GM21576 (cell line): Measurements from ENCODE around the gene OST4.
"Not testable (repeated sequence)": the region's sequence is repeated elsewhere in the genome, so short reads cannot be mapped to it uniquely, and the experiment has no call there.

Source experiments
- ATAC-seq: cut with Tn5 transposase; IDR thresholded peaks from one replicate; pipeline ENCODE4 v1.9.1; 2021; ENCODE audit warnings: mild to moderate bottlenecking, moderate library complexity; ENCODE audit not compliant: unreplicated experiment

OST4 gene

GRCh38 chr2:27080140-27080469 lies 8.7 kb upstream of the OST4 start:
- no peak for ATAC-seq

DNA sequence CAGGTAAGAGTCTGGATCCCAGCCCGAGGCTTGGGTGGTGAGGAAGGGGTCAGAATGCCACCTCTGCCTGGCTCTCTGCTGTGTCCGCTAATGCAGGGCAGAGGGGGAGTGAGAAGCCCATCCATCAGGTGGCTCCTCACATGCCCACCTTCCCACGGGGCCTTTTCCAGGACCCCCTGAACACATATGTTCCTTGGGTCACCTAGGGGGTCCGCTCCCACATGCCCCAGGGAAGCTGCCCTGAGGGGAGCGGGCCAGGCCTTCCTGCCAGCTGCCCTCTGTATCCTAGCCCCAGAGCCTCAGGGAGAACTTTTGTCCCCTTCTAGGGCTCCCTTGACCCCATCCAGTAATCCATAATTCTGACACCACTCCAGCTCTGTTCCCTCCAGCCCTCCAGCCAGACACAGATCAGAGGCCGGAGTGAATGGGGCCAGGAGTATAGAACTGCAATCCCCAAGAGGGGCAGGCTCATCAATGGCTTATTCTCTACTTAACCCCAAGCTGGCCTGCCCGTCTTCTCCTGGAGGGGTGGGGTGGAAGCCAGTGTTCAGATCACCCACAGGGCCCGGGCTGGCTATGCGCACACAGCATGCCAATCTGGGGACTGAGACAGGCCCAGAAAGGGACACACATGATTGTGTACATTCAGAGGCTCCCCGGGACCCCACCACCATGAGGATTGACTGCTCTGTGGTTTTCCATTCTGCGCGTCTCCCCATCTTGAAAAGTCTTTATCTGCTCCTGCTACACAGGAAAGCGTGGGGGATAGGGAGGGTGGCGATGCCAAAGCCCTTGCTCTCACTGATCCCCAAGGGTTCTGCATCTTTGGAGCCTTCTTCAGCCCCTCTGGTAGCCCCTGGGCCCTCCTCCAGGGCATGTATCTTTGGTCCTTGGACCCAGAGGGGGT lies 8.0 kb upstream of the OST4 start:
- ATAC-seq: no peak

- no peak for ATAC-seq
These were observed 7.1 kb upstream of the OST4 start, which contains the start of gene EMILIN1 for GRCh38 chr2:27078267-27079194. Gene EMILIN1, plus strand, starts transcription at chr2:27078615. Its CDS starts 451 bp downstream, at chr2:27079066.

DNA sequence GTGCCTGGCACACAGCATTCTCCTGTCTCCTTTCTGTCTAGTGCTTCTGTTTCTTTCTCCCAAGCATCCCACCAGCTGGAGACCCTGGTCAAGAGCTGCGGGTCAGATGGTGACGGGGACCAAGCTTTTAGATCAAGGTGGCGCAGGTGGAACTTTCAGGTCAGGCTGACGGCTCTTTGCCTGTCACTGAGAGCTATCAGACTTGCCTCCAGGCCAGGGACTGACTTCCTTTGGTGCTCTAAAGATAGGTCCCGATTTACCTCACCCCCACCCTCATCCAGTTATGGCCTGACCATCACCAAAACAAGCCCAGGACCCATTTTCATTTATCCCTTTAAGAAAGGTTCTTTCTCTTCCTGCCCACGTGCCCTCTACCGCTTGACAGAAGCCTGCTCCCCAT lies 5.8 kb upstream of the OST4 start:
- ATAC-seq: no peak

DNA sequence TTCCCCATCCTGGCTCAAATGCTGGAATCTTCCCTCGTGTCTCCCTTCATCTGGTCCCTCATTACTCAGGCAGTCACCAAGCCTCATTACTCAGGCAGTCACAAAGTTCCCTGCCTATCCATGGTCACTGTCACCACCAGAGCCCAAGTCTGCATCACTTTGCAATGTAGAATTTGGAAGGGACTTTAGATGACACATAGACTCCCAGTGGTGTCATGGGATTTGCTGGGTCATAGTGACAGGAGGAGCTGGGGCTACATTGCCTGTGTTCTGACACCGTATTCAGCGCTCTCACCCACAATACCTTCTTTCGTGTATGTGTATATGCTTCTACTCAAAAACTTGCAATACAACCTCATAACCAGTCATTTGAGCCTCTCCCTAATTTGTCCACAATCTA lies 4.9 kb upstream of the OST4 start:
- ATAC-seq: no peak

GRCh38 chr2:27075566-27075871 lies 4.1 kb upstream of the OST4 start:
- not testable (repeated sequence) for ATAC-seq

GRCh38 chr2:27074738-27075565 lies 3.5 kb upstream of the OST4 start:
- ATAC-seq: no peak

- no peak for ATAC-seq
These were observed 2.3 kb upstream of the OST4 start for GRCh38 chr2:27073782-27074181.

- ATAC-seq: no peak
These were observed 1.5 kb upstream of the OST4 start for GRCh38 chr2:27072920-27073319.

- ATAC-seq: peak; percentile 5
These were observed 756 bp upstream of the OST4 start for GRCh38 chr2:27071990-27072830.

DNA sequence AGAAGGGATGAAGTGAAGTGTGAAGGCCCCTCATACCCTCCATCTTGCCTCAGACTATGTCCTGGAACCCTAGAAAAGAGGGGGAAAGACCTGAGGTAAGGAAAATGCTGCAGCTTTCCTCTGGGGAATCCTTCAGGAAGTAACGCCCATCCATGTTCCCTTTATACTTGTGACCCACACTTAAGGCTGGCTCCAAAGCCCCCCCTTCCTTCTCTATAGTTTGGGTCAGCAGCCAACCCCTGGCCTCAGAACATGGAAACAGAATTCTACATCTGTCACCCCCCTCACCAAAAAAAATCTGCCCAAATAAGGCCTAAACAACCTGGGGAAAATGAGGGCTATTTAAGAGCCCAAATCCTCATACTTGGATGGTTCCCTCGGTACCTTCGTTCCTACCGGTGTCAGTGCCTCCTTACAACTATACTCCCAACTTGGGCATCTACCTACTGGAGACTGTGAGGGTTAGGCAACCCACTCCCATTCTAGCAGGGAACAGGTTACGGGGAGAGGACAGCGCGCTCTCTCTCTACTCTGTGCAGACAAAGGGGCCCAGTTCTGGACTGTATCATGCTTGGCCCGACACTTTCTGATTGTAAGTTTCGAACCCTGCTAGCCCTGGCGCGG lies 689 bp downstream of the OST4 start:
- no peak for ATAC-seq

- ATAC-seq: no peak
These were observed 1.4 kb downstream of the OST4 start for GRCh38 chr2:27069961-27070618.

GRCh38 chr2:27069436-27069835 lies 2.0 kb downstream of the OST4 start:
- ATAC-seq: no peak

- ATAC-seq: no peak
These were observed 4.1 kb downstream of the OST4 start for GRCh38 chr2:27067385-27067784.

- ATAC-seq: no peak
These were observed 6.3 kb downstream of the OST4 start for GRCh38 chr2:27065128-27065527.

GRCh38 chr2:27060323-27060722 lies 11.1 kb downstream of the OST4 start:
- no peak for ATAC-seq

DNA sequence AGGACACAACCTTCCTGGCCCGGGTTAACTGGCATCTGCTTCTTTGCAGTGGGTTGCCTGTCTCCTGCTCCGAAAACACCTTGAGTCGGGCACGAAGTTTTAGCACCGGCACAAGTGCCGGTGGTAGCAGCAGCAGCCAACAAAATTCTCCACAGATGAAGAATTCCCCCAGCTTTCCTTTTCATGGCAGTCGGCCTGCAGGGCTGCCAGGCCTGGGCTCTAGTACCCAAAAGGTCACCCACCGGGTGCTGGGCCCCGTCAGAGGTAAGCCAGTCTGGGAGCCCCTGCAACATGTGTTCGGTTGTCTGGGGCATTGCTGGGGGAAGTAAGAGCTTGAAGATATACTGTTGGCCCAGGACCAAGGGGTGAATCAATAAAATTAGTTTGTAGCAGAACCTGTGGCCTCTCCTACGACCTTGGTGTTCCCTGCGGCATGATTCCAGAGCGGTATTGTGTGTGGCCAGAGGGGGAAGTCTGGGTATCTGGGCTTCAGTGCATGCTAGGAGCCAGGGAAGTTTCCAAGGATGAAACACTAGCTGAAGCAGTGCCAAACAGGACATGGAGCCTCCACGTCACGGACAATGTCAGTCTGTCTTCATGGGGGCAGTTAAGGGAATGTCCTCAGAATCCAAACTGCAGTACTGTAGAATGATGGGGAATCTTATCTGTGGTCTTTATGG lies 12.2 kb downstream of the OST4 start:
- ATAC-seq: no peak

GRCh38 chr2:27058210-27058609 lies 13.2 kb downstream of the OST4 start:
- ATAC-seq: no peak

- ATAC-seq: no peak
These were observed 14.3 kb downstream of the OST4 start for GRCh38 chr2:27057184-27057583.
